HG02763 (cell line): ENCODE measurements around the gene RAB40A.
"Not testable (repeated sequence)": the region's sequence is repeated elsewhere in the genome, so short reads cannot be mapped to it uniquely, and the experiment has no call there.

Experiments used
- ATAC-seq: cut with Tn5 transposase; IDR thresholded peaks from one replicate; pipeline ENCODE4 v1.9.1; 2021; ENCODE audit warnings: mild to moderate bottlenecking, moderate library complexity; ENCODE audit not compliant: unreplicated experiment

Gene RAB40A

GRCh38 chrX:103524747-103525146 lies 5.5 kb upstream of the RAB40A start:
- no peak for ATAC-seq

- ATAC-seq: no peak
Observed at GRCh38 chrX:103523605-103524004, 4.3 kb upstream of the RAB40A start.

GRCh38 chrX:103520386-103520785 lies 1.1 kb upstream of the RAB40A start:
- no peak for ATAC-seq

GRCh38 chrX:103518571-103518970 lies 718 bp downstream of the RAB40A start:
- ATAC-seq: no peak

- no peak for ATAC-seq
Observed at GRCh38 chrX:103517246-103517645, 2.0 kb downstream of the RAB40A start.

GRCh38 chrX:103513476-103514108 lies 5.7 kb downstream of the RAB40A start:
- ATAC-seq: no peak

- no peak for ATAC-seq
Observed at GRCh38 chrX:103513067-103513466, 6.2 kb downstream of the RAB40A start.

- no peak for ATAC-seq
Observed at GRCh38 chrX:103510031-103510430, 9.3 kb downstream of the RAB40A start.

GRCh38 chrX:103503853-103504207 lies 15.5 kb downstream of the RAB40A start:
- no peak for ATAC-seq

- no peak for ATAC-seq
Observed at GRCh38 chrX:103503163-103503852, 16.0 kb downstream of the RAB40A start.

GRCh38 chrX:103498786-103499185 lies 20.5 kb downstream of the RAB40A start:
- no peak for ATAC-seq

GRCh38 chrX:103495786-103496185 lies 23.5 kb downstream of the RAB40A start:
- ATAC-seq: no peak

GRCh38 chrX:103493578-103493977 lies 25.7 kb downstream of the RAB40A start:
- not testable (repeated sequence) for ATAC-seq

GRCh38 chrX:103489733-103490132 lies 29.6 kb downstream of the RAB40A start:
- ATAC-seq: not testable (repeated sequence)

- no peak for ATAC-seq
Observed at GRCh38 chrX:103488794-103489193, 30.5 kb downstream of the RAB40A start.

- no peak for ATAC-seq
Observed at GRCh38 chrX:103488332-103488731, 31.0 kb downstream of the RAB40A start.

GRCh38 chrX:103483720-103484119 lies 35.6 kb downstream of the RAB40A start:
- no peak for ATAC-seq

- no peak for ATAC-seq
Observed at GRCh38 chrX:103480526-103480925, 38.8 kb downstream of the RAB40A start.

- ATAC-seq: no peak
Observed at GRCh38 chrX:103477496-103477895, 41.8 kb downstream of the RAB40A start.

- no peak for ATAC-seq
Observed at GRCh38 chrX:103475381-103475780, 43.9 kb downstream of the RAB40A start.

GRCh38 chrX:103469977-103470376 lies 49.3 kb downstream of the RAB40A start:
- not testable (repeated sequence) for ATAC-seq

GRCh38 chrX:103467887-103468286 lies 51.4 kb downstream of the RAB40A start:
- ATAC-seq: no peak

- ATAC-seq: no peak
Observed at GRCh38 chrX:103467156-103467555, 52.1 kb downstream of the RAB40A start.
